Measurements from ENCODE around the gene PRICKLE2.

Gene PRICKLE2

DNA sequence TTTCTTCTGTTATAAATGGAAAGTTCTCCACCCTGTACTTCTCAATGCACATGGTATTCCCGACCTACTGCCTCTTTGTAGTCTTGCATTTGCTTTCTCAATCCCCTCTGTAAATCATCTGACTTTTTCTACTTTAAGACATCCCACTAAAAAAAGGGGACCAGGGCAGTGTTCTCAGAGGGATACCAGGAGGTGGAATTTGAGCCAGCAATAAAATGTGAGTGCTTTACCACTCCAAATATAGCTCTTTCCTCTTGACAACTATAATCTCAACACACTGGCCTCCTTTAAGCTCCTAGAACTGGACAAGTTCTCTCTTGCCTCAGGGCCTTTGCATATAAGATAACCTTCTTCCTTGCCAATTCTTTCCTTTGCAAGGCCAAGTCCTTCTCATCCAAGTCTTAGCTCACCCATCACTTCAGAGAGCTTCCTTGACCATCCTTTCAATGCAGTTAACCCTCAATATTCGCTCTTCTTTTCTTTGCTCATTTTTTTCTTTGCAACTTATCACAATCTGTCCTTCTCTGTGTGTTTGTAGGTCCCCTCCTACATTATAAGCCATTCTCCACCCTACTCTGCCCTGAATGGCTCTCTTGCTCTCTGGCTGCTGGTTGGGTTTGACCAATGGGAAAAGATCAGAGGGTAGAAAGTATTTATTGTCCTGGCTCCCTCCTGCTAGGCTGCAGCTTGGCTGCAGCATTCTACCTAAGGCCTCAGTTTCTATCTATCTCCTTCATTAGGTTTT, 93.4 kb downstream of the PRICKLE2 start:
- no peak overlapping the region for H3K9ac ChIP-seq (ENCODE audit: low read length)
- H3K4me1 ChIP-seq (ENCODE audit: control insufficient read depth, low read depth, low read length) = no peaks in the 10 kb centered on the region
- no peak overlapping the region for H3K27ac ChIP-seq (ENCODE audit: low read length)
- H3K36me3 ChIP-seq (ENCODE audit: control insufficient read depth, low read depth, low read length) = no peaks in the 10 kb centered on the region
- H3K9me3 ChIP-seq (ENCODE audit: control insufficient read depth, low read depth, low read length) = no peaks in the 10 kb centered on the region
- no peak overlapping the region for H3K4me3 ChIP-seq (ENCODE audit: low read length)
- no peaks in the 10 kb centered on the region for H3K27me3 ChIP-seq (ENCODE audit: control insufficient read depth, insufficient read depth, low read length)

- no peaks in the 10 kb centered on the region for H3K4me1 ChIP-seq (ENCODE audit: control insufficient read depth, low read depth, low read length)
Measured at GRCh38 chr3:64130436-64130835, 94.8 kb downstream of the PRICKLE2 start.

DNA sequence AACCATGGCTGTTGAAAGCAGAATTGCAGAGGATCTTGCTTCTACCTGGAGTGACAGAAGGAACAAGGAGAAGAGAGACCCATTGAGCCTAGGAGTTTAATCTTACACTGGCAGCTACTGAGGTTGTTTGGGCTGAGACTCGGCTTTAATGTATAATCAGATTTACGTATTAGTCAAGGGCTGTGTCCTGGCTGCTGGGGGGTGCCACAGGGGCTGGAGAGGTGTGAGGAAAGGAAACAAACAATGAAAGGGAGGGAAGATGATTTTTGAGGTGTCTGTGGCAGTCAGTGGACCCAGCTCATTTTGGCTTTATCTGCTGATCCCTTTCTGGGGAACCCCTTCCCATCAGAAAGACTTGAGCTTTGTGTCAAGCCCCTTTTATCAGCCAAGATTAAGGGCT, 95.7 kb downstream of the PRICKLE2 start:
- H3K36me3 ChIP-seq (ENCODE audit: control insufficient read depth, low read depth, low read length) = no peaks in the 10 kb centered on the region
- H3K9me3 ChIP-seq (ENCODE audit: control insufficient read depth, low read depth, low read length) = no peaks in the 10 kb centered on the region
- H3K4me1 ChIP-seq (ENCODE audit: control insufficient read depth, low read depth, low read length) = no peaks in the 10 kb centered on the region
- no peak overlapping the region for H3K27ac ChIP-seq (ENCODE audit: low read length)
- no peak overlapping the region for H3K9ac ChIP-seq (ENCODE audit: low read length)
- H3K4me3 ChIP-seq (ENCODE audit: low read length) = no peak overlapping the region
- no peaks in the 10 kb centered on the region for H3K27me3 ChIP-seq (ENCODE audit: control insufficient read depth, insufficient read depth, low read length)

More at GRCh38 chr3:64130436-64130835, 94.8 kb downstream of the PRICKLE2 start:
- Histone ChIP-seq H3K36me3 (ENCODE audit: control insufficient read depth, low read depth, low read length) (no peaks in the 10 kb centered on the region), H3K27ac (ENCODE audit: low read length) (no peak overlapping the region), H3K9ac (ENCODE audit: low read length) (no peak overlapping the region), H3K4me3 (ENCODE audit: low read length) (no peak overlapping the region), H3K27me3 (ENCODE audit: control insufficient read depth, insufficient read depth, low read length) (no peaks in the 10 kb centered on the region), H3K9me3 (ENCODE audit: control insufficient read depth, low read depth, low read length) (no peaks in the 10 kb centered on the region)

GRCh38 chr3:64129106-64129505, 96.2 kb downstream of the PRICKLE2 start:
- H3K27ac ChIP-seq (ENCODE audit: low read length) = no peak overlapping the region
- H3K4me3 ChIP-seq (ENCODE audit: low read length) = no peak overlapping the region
- no peaks in the 10 kb centered on the region for H3K9me3 ChIP-seq (ENCODE audit: control insufficient read depth, low read depth, low read length)
- no peaks in the 10 kb centered on the region for H3K36me3 ChIP-seq (ENCODE audit: control insufficient read depth, low read depth, low read length)
- no peaks in the 10 kb centered on the region for H3K27me3 ChIP-seq (ENCODE audit: control insufficient read depth, insufficient read depth, low read length)
- no peak overlapping the region for H3K9ac ChIP-seq (ENCODE audit: low read length)
- no peaks in the 10 kb centered on the region for H3K4me1 ChIP-seq (ENCODE audit: control insufficient read depth, low read depth, low read length)

DNA sequence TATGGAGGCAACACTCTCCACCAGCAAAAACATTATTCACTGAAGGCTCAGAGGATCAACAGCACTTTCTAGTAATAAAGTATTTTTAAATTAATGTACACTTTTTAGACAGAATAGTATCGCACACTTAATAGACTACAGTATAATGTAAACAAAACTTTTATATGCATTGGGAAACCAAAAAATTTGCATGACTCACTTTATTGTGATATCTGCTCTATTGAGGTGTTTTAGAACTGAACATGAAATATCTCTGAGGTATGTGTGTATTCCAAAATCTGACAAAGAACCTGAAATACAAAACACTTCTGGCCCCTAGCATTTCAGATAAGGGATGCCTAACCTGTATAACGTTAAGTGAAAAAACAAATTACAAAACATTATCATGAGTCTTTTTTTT, 99.7 kb downstream of the PRICKLE2 start:
- no peaks in the 10 kb centered on the region for H3K27me3 ChIP-seq (ENCODE audit: control insufficient read depth, insufficient read depth, low read length)

GRCh38 chr3:64123931-64124330, 101.3 kb downstream of the PRICKLE2 start:
- Histone ChIP-seq H3K27me3 (ENCODE audit: control insufficient read depth, insufficient read depth, low read length) (no peaks in the 10 kb centered on the region), H3K36me3 (ENCODE audit: control insufficient read depth, low read depth, low read length) (no peaks in the 10 kb centered on the region), H3K4me3 (ENCODE audit: low read length) (no peak overlapping the region), H3K4me1 (ENCODE audit: control insufficient read depth, low read depth, low read length) (no peaks in the 10 kb centered on the region), H3K27ac (ENCODE audit: low read length) (no peak overlapping the region), H3K9me3 (ENCODE audit: control insufficient read depth, low read depth, low read length) (no peaks in the 10 kb centered on the region), H3K9ac (ENCODE audit: low read length) (no peak overlapping the region)

More for the DNA sequence above, 99.7 kb downstream of the PRICKLE2 start:
- H3K9me3 ChIP-seq (ENCODE audit: control insufficient read depth, low read depth, low read length) = no peaks in the 10 kb centered on the region
- no peaks in the 10 kb centered on the region for H3K4me1 ChIP-seq (ENCODE audit: control insufficient read depth, low read depth, low read length)
- H3K27ac ChIP-seq (ENCODE audit: low read length) = no peak overlapping the region
- no peak overlapping the region for H3K4me3 ChIP-seq (ENCODE audit: low read length)
- H3K36me3 ChIP-seq (ENCODE audit: control insufficient read depth, low read depth, low read length) = no peaks in the 10 kb centered on the region
- no peak overlapping the region for H3K9ac ChIP-seq (ENCODE audit: low read length)

GRCh38 chr3:64122476-64122875, 102.8 kb downstream of the PRICKLE2 start:
- H3K4me3 ChIP-seq (ENCODE audit: low read length) = no peak overlapping the region
- H3K36me3 ChIP-seq (ENCODE audit: control insufficient read depth, low read depth, low read length) = no peaks in the 10 kb centered on the region
- no peak overlapping the region for H3K9ac ChIP-seq (ENCODE audit: low read length)
- H3K27ac ChIP-seq (ENCODE audit: low read length) = no peak overlapping the region
- H3K27me3 ChIP-seq (ENCODE audit: control insufficient read depth, insufficient read depth, low read length) = no peaks in the 10 kb centered on the region
- H3K4me1 ChIP-seq (ENCODE audit: control insufficient read depth, low read depth, low read length) = no peaks in the 10 kb centered on the region
- H3K9me3 ChIP-seq (ENCODE audit: control insufficient read depth, low read depth, low read length) = no peaks in the 10 kb centered on the region

- Histone ChIP-seq H3K27ac (ENCODE audit: low read length) (no peak overlapping the region), H3K9me3 (ENCODE audit: control insufficient read depth, low read depth, low read length) (no peaks in the 10 kb centered on the region), H3K36me3 (ENCODE audit: control insufficient read depth, low read depth, low read length) (no peaks in the 10 kb centered on the region), H3K27me3 (ENCODE audit: control insufficient read depth, insufficient read depth, low read length) (no peaks in the 10 kb centered on the region), H3K4me1 (ENCODE audit: control insufficient read depth, low read depth, low read length) (no peaks in the 10 kb centered on the region), H3K9ac (ENCODE audit: low read length) (no peak overlapping the region), H3K4me3 (ENCODE audit: low read length) (no peak overlapping the region)
Measured at GRCh38 chr3:64121750-64122311, 103.4 kb downstream of the PRICKLE2 start.

DNA sequence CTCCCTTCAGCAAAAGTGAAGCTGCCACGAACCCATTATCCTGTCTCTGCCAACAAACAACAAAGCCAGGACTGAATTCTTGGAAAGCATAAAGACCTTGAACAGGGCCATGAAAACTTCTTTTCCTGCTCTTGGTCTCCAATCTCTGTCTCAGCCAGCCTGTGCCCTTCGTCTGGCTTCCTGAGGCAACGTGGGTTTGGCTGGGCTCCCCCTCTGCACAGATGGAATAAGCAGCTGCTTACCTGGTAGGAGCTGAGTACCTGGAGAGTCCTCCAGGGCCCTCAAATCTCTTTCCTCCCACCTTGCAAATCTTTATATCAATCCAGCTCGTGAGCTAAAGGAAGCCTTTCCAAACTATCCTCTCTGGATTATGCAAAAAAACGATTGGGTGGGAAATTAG, 104.4 kb downstream of the PRICKLE2 start:
- Histone ChIP-seq H3K4me1 (ENCODE audit: control insufficient read depth, low read depth, low read length) (no peaks in the 10 kb centered on the region), H3K27me3 (ENCODE audit: control insufficient read depth, insufficient read depth, low read length) (no peaks in the 10 kb centered on the region), H3K9ac (ENCODE audit: low read length) (no peak overlapping the region), H3K9me3 (ENCODE audit: control insufficient read depth, low read depth, low read length) (no peaks in the 10 kb centered on the region), H3K27ac (ENCODE audit: low read length) (no peak overlapping the region), H3K36me3 (ENCODE audit: control insufficient read depth, low read depth, low read length) (no peaks in the 10 kb centered on the region), H3K4me3 (ENCODE audit: low read length) (no peak overlapping the region)

DNA sequence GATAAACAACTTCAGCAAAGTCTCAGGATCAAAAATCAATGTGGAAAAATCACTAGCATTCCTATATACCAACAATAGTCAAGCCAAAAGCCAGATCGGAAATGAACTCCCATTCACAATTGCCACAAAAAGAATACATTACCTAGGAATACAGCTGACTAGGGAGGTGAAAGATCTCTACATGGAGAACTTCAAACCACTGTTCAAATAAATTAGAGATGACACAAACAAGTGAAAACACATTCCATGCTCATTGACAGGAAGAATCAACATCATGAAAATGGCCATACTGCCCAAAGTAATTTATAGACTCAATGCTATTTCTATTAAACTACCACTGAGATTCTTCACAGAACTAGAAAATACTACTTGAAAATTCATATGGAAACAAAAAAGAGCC, 107.8 kb downstream of the PRICKLE2 start:
- H3K27ac ChIP-seq (ENCODE audit: low read length) = no peak overlapping the region
- no peaks in the 10 kb centered on the region for H3K27me3 ChIP-seq (ENCODE audit: control insufficient read depth, insufficient read depth, low read length)
- no peaks in the 10 kb centered on the region for H3K9me3 ChIP-seq (ENCODE audit: control insufficient read depth, low read depth, low read length)
- no peaks in the 10 kb centered on the region for H3K4me1 ChIP-seq (ENCODE audit: control insufficient read depth, low read depth, low read length)
- no peaks in the 10 kb centered on the region for H3K36me3 ChIP-seq (ENCODE audit: control insufficient read depth, low read depth, low read length)
- H3K9ac ChIP-seq (ENCODE audit: low read length) = no peak overlapping the region
- no peak overlapping the region for H3K4me3 ChIP-seq (ENCODE audit: low read length)

DNA sequence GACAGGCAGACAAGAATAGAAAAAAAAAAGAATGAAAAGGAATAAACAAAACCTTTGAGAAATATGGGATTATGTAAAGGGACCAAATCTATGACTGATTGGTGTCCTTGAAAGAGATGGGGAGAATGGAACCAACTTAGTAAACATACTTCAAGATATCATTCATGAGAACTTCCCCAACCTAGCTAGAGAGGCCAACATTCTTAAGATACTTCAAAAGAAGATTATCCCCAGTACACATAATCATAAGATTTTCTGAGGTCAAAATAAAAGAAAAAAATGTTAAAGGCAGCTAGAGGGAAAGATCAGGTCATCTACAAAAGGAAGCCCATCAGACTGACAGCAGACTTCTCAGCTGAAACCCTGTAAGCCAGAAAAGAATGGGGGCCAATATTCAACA, 110.6 kb downstream of the PRICKLE2 start:
- Histone ChIP-seq H3K9ac (ENCODE audit: low read length) (no peak overlapping the region), H3K27me3 (ENCODE audit: control insufficient read depth, insufficient read depth, low read length) (no peaks in the 10 kb centered on the region), H3K4me1 (ENCODE audit: control insufficient read depth, low read depth, low read length) (peaks cover 2% of the 10 kb centered on the region), H3K9me3 (ENCODE audit: control insufficient read depth, low read depth, low read length) (no peaks in the 10 kb centered on the region), H3K4me3 (ENCODE audit: low read length) (no peak overlapping the region), H3K36me3 (ENCODE audit: control insufficient read depth, low read depth, low read length) (no peaks in the 10 kb centered on the region), H3K27ac (ENCODE audit: low read length) (no peak overlapping the region)

- no peaks in the 10 kb centered on the region for H3K9me3 ChIP-seq (ENCODE audit: control insufficient read depth, low read depth, low read length)
- no peak overlapping the region for H3K27ac ChIP-seq (ENCODE audit: low read length)
- H3K9ac ChIP-seq (ENCODE audit: low read length) = no peak overlapping the region
- H3K27me3 ChIP-seq (ENCODE audit: control insufficient read depth, insufficient read depth, low read length) = no peaks in the 10 kb centered on the region
- H3K4me1 ChIP-seq (ENCODE audit: control insufficient read depth, low read depth, low read length) = peaks cover 20% of the 10 kb centered on the region
- H3K4me3 ChIP-seq (ENCODE audit: low read length) = no peak overlapping the region
- no peaks in the 10 kb centered on the region for H3K36me3 ChIP-seq (ENCODE audit: control insufficient read depth, low read depth, low read length)
Measured at GRCh38 chr3:64111872-64112271, 113.4 kb downstream of the PRICKLE2 start.
